GM12873 (cell line): ENCODE data around the gene PRELID2.

Experiments used
- CTCF ChIP-seq: IDR thresholded peaks from 2 replicates; pipeline ENCODE4 v1.5.1; 2012; ENCODE audit warnings: low read depth, mild to moderate bottlenecking, moderate library complexity, low read length, control low read depth; ENCODE audit not compliant: insufficient read depth; ENCODE audit errors: missing control alignments

PRELID2 gene

GRCh38 chr5:145824040-145824439, 11.1 kb downstream of the PRELID2 start:
- TF ChIP-seq CTCF: no peak

GRCh38 chr5:145818604-145819003, 16.5 kb downstream of the PRELID2 start:
- no peak for TF ChIP-seq CTCF

- no peak for TF ChIP-seq CTCF
Measured at GRCh38 chr5:145812877-145813276, 22.3 kb downstream of the PRELID2 start.

GRCh38 chr5:145811834-145812625, 23.1 kb downstream of the PRELID2 start:
- TF ChIP-seq CTCF: no peak

- TF ChIP-seq CTCF: no peak
Measured at GRCh38 chr5:145806923-145807322, 28.2 kb downstream of the PRELID2 start.

GRCh38 chr5:145805819-145806218, 29.3 kb downstream of the PRELID2 start:
- TF ChIP-seq CTCF: no peak

GRCh38 chr5:145804701-145805100, 30.4 kb downstream of the PRELID2 start:
- TF ChIP-seq CTCF: no peak
